Activated CD4-positive, alpha-beta T cell treated with anti-CD3 and anti-CD28 coated beads, Interleukin-2, amount 50 U/mL, for 24 hours (primary cell): ENCODE results near the gene TBC1D5.
"Not testable (repeated sequence)": the region's sequence is repeated elsewhere in the genome, so short reads cannot be mapped to it uniquely, and the experiment has no call there.

Experiments used
- DNase-seq, 2 donors: peaks; one replicate each; pipeline ENCODE4 v3.0.0-alpha.2; 2020; ENCODE audit warnings: low read depth in 1 of 2, low spot score in 1 of 2

TBC1D5 gene

GRCh38 chr3:17717411-17717810, 25.0 kb downstream of the TBC1D5 start:
- DNase-seq = no peak

DNA sequence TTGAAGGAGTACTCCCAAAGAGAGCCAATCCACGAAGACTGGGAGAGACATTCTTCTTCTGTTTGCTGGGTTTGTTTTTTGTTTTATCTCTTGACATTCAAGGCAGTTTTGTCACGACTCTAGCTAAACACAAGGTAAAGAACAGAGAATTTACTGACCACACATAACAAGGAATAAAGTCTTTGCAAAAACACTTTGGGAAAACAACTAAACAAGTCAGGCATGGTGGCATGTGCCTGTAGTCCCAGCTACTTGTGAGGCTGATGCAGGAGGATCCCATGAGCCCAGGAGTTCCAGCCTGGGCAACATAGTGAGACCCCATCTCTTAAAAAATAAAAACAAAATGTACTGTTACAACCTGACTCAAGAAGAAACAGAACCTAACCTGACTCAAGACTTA, 28.0 kb downstream of the TBC1D5 start:
- no peak for DNase-seq

- DNase-seq = no peak
Measured at GRCh38 chr3:17709236-17709810, 33.1 kb downstream of the TBC1D5 start.

- DNase-seq = no peak
Measured at GRCh38 chr3:17707813-17708543, 34.5 kb downstream of the TBC1D5 start.

DNA sequence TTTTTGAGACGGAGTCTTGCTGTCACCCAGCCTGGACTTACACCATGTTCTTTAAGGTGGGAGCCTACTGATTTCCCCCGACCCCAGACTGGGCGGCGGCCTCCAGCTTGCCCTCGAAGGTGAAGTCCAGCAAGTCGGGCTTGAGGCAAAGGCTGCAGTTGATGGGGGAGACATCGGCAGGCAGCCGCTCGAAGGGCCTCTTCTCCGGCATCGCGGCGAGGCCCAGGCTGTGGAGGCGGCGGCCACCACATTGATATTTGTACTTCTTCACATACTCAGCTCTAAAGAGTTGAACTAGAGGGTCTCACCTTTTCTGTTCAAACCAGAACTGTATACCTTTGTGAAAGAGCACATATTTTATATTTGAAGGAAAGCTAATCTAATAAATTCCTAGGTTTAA, 36.4 kb downstream of the TBC1D5 start:
- not testable (repeated sequence) for DNase-seq

- not testable (repeated sequence) for DNase-seq
Measured at GRCh38 chr3:17699815-17700214, 42.6 kb downstream of the TBC1D5 start.

GRCh38 chr3:17695665-17696064, 46.8 kb downstream of the TBC1D5 start:
- DNase-seq = not testable (repeated sequence)

DNA sequence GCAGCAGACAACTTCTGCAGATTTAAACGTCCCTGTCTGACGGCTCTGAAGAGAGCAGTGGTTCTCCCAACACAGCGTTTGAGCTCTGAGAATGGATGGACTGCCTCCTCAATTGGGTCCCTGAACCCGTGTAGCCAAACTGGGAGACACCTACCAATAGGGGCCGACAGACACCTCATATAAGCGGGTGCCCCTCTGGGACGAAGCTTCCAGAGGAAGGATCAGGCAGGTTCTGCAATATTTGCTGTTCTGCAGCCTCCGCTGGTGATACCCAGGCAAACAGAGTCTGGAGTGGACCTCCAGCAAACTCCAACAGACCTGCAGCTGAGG, 48.8 kb downstream of the TBC1D5 start:
- not testable (repeated sequence) for DNase-seq

- DNase-seq = peak; percentile 6 to 9
Measured at GRCh38 chr3:17692846-17693669, 49.4 kb downstream of the TBC1D5 start.

GRCh38 chr3:17687566-17687965, 54.9 kb downstream of the TBC1D5 start:
- DNase-seq = no peak

DNA sequence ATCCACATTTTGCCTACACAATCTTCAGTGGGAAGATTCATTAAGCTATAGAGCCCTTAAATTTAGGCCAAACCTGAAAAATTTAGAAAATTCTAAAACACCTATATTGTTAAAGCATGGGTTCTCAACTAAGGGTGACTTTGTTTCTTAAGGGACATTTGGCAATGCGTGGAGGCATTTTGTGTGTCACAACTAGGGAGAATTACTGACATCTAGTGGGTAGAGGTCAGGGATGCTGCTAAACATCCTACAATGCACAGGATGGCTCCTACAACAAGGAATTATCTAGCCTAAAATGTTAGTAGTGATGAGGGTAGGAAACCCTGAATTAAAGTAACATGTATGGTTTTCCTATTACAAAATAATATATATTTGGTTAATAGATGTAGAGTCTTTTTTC, 55.8 kb downstream of the TBC1D5 start:
- no peak for DNase-seq

- no peak for DNase-seq
Measured at GRCh38 chr3:17683542-17684207, 58.8 kb downstream of the TBC1D5 start.

GRCh38 chr3:17680530-17680929, 61.9 kb downstream of the TBC1D5 start:
- no peak for DNase-seq

DNA sequence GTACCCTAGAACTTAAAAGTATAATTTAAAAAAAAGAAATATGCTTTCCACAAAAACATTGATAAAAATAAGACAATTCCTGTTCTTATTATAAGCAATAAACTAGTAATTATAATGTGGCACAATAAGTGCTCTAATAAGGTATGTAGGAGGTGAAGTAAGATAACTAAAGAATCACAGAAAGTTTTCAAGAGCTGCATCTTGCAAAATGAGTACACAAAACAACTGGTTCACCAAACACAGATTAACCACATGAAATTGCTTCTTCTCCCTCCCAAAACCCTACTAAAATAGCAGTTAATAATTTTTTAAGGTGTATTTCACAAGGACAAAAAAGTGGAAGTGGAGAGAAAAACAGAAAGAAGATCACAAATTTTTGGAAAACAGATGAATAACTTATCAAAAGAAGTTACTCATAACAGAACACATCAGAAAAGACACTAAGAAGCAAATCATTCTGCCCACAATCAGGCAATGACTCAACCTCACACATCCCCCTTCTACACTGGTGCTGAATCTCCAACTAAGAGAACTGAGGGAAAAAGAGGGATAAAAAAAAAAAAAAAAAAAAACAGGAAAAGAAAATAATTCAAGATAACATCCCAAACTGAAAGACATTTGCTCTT, 64.2 kb downstream of the TBC1D5 start:
- no peak for DNase-seq

- DNase-seq = no peak
Measured at GRCh38 chr3:17674082-17674686, 68.2 kb downstream of the TBC1D5 start.

GRCh38 chr3:17672506-17672905, 69.9 kb downstream of the TBC1D5 start:
- no peak for DNase-seq

- DNase-seq = no peak
Measured at GRCh38 chr3:17670749-17671148, 71.7 kb downstream of the TBC1D5 start.

DNA sequence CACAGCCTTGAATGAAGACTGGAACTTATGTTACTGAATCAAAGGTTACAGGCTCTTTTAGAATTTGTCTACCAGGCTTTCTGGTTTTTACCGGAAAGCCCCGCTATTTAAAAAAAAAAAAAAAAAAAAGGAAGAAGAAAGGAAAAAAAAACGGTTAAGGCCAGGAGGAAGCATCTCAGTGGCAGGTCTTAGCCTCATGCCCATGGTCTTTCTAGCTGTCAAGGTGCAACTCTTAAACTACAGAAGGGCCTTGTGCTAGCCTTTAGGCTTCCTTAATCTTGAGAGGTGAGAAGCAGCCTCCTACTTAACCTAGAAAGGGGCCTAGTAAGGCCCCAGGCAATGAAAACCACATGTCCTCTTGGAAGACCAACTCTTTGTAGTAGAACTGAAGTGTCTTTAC, 77.5 kb downstream of the TBC1D5 start:
- DNase-seq = no peak

GRCh38 chr3:17656264-17656663, 86.2 kb downstream of the TBC1D5 start:
- no peak for DNase-seq

GRCh38 chr3:17655743-17656142, 86.7 kb downstream of the TBC1D5 start:
- DNase-seq = no peak

GRCh38 chr3:17649748-17650147, 92.7 kb downstream of the TBC1D5 start:
- not testable (repeated sequence) for DNase-seq
